ENCODE data around the gene PPP4R2. TPM values are rescaled to one million over a fixed set of nuclear protein-coding genes. Genes with fewer than 3 reads are reported as not detected.

Gene PPP4R2
- total RNA-seq, 5 donors from 2014 or later (not counting 1 experiment from before 2014, with no cell fraction given) = 53.3 to 70.6 (median 61.3) TPM

DNA sequence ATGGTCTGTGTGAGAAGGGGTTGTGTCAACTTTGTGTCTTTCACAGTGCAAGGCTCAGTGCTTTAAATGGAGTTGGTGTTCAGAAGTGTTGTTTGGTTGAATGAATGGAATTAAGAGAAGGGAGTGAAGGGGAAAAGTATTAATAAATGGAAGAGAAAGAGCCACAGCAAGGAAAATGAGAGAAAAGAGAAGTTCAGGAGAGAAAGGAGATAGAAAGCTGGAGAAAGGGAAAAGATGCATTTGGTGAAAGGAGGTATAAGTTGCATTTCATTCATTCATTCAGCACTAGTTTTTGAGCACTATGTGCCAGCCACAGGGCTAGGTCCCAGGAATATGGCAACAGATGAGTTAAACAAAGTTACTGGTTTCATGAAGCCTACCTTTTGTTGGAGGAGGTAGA, 34.3 kb upstream of the PPP4R2 start:
- ChIA-PET POLR2A (interaction anchor here in 1 of 2 donors (0.6 kb wide), 1 partner anchor 76 kb away, joined by 4 read pairs; no protein-coding TSS in a partner anchor), CTCF (no interaction called here)
- no peaks in the 10 kb centered on the region for H3K36me3 Mint-ChIP-seq

DNA sequence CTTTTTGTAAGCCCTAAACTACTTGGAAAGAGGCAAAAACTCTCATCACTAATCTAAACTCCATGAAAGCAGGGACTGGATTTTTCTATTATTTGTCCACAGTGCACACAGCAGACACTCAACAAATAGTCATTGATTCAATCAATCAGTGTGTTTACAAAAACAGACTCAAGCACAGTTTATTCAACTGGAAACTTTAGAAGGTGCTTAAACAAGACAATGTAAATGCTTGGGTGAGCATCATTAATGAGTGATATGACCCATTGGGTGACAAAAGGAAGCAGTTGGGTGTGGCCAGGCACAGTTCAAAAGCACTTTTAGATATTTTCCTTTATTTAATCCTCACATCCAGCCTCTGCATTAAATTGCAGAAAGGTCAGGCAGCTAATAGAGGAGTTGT, 32.0 kb upstream of the PPP4R2 start:
- peaks cover 48 to 56% (median 51%) of the 10 kb centered on the region in 3 donors for H3K4me1 Mint-ChIP-seq

More for the DNA sequence above, 34.3 kb upstream of the PPP4R2 start:
- DNase-seq (no peak), ATAC-seq (replicated peaks in 1 of 4) (no peak)
- peak overlapping the region in 1 of 2 donors; percentile 11 for H3K27ac Mint-ChIP-seq
- H3K4me3 Mint-ChIP-seq = no peak overlapping the region
- Histone ChIP-seq H3K4me3 (ENCODE audit: control insufficient read depth in 1 of 2, extremely low read depth in 1 of 2, low read length in 1 of 2) (no peak overlapping the region), H3K4me1 (ENCODE audit: control insufficient read depth in 1 of 2, extremely low read depth in 1 of 2, insufficient read depth in 2 of 2, low read length in 2 of 2) (peaks cover 17 to 20% of the 10 kb centered on the region in 2 experiments), H3K27me3 (replicated peaks in 1 of 2; ENCODE audit: control insufficient read depth in 2 of 2, extremely low read depth in 1 of 2, insufficient read depth in 2 of 2, low read length in 1 of 2) (no peaks in the 10 kb centered on the region), H3K9me3 (no peaks in the 10 kb centered on the region), H3K27ac (ENCODE audit: low read length) (no peak overlapping the region), H3K36me3 (ENCODE audit: control insufficient read depth in 2 of 2, extremely low read depth in 1 of 2, insufficient read depth in 1 of 2, low read length in 1 of 2) (no peaks in the 10 kb centered on the region)
- no peaks in the 10 kb centered on the region for H3K27me3 Mint-ChIP-seq
- H3K4me1 Mint-ChIP-seq = peaks cover 46 to 54% (median 47%) of the 10 kb centered on the region in 3 donors
- no peaks in the 10 kb centered on the region for H3K9me3 Mint-ChIP-seq

DNA sequence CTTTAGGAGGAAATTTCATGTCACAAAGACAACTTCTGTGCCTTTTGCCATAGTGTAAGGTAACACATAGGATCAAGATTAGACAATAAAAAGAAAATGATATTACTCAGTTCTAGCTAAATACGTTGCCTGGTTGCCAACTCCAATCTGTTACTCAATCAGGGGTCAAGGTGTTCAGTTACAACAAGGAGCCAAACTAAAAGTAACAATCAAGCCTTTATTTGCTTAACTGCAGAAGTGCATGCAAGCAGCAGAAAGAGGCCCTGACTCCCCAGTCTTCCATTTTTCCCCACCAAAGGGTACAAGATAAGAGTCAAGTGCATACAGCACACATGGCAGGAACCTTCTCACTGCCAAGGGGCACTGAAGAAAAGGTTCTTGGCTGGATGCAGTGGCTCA, 28.3 kb upstream of the PPP4R2 start:
- no peak for ATAC-seq (replicated peaks in 1 of 4)
- no peaks in the 10 kb centered on the region for H3K36me3 Mint-ChIP-seq
- H3K4me3 ChIP-seq (ENCODE audit: control insufficient read depth in 1 of 2, extremely low read depth in 1 of 2, low read length in 1 of 2) = no peak overlapping the region
- H3K9me3 Mint-ChIP-seq = no peaks in the 10 kb centered on the region
- H3K27ac Mint-ChIP-seq = no peak overlapping the region
- no peaks in the 10 kb centered on the region for H3K9me3 ChIP-seq
- peaks cover 13 to 20% of the 10 kb centered on the region in 2 experiments for H3K4me1 ChIP-seq (ENCODE audit: control insufficient read depth in 1 of 2, extremely low read depth in 1 of 2, insufficient read depth in 2 of 2, low read length in 2 of 2)
- DNase-seq = no peak
- no peak overlapping the region for H3K4me3 Mint-ChIP-seq
- ChIA-PET CTCF (no interaction called here), POLR2A (no interaction called here)
- H3K36me3 ChIP-seq (ENCODE audit: control insufficient read depth in 2 of 2, extremely low read depth in 1 of 2, insufficient read depth in 1 of 2, low read length in 1 of 2) = no peaks in the 10 kb centered on the region
- no peaks in the 10 kb centered on the region for H3K27me3 Mint-ChIP-seq
- no peak overlapping the region for H3K27ac ChIP-seq (ENCODE audit: low read length)
- no peaks in the 10 kb centered on the region for H3K27me3 ChIP-seq (replicated peaks in 1 of 2; ENCODE audit: control insufficient read depth in 2 of 2, extremely low read depth in 1 of 2, insufficient read depth in 2 of 2, low read length in 1 of 2)
- 100% methylated on average over 1 of the region's 1 CpG for WGBS (ENCODE audit: insufficient coverage)
- peaks cover 25 to 33% (median 29%) of the 10 kb centered on the region in 3 donors for H3K4me1 Mint-ChIP-seq

More for the DNA sequence above, 32.0 kb upstream of the PPP4R2 start:
- H3K4me3 Mint-ChIP-seq = no peak overlapping the region
- Histone ChIP-seq H3K4me1 (ENCODE audit: control insufficient read depth in 1 of 2, extremely low read depth in 1 of 2, insufficient read depth in 2 of 2, low read length in 2 of 2) (peaks cover 17 to 20% of the 10 kb centered on the region in 2 experiments), H3K4me3 (ENCODE audit: control insufficient read depth in 1 of 2, extremely low read depth in 1 of 2, low read length in 1 of 2) (no peak overlapping the region), H3K36me3 (ENCODE audit: control insufficient read depth in 2 of 2, extremely low read depth in 1 of 2, insufficient read depth in 1 of 2, low read length in 1 of 2) (no peaks in the 10 kb centered on the region), H3K9me3 (no peaks in the 10 kb centered on the region), H3K27me3 (replicated peaks in 1 of 2; ENCODE audit: control insufficient read depth in 2 of 2, extremely low read depth in 1 of 2, insufficient read depth in 2 of 2, low read length in 1 of 2) (no peaks in the 10 kb centered on the region), H3K27ac (ENCODE audit: low read length) (no peak overlapping the region)
- H3K27me3 Mint-ChIP-seq = no peaks in the 10 kb centered on the region
- ATAC-seq (replicated peaks in 1 of 4) (no peak), DNase-seq (no peak)
- no peaks in the 10 kb centered on the region for H3K36me3 Mint-ChIP-seq
- no peaks in the 10 kb centered on the region for H3K9me3 Mint-ChIP-seq
- ChIA-PET CTCF (no interaction called here), POLR2A (interaction anchor here in 1 of 2 donors (0.6 to 0.7 kb wide), 2 partner anchors 11 to 22 kb away, joined by 3 read pairs; no protein-coding TSS in a partner anchor)
- no peak overlapping the region for H3K27ac Mint-ChIP-seq

DNA sequence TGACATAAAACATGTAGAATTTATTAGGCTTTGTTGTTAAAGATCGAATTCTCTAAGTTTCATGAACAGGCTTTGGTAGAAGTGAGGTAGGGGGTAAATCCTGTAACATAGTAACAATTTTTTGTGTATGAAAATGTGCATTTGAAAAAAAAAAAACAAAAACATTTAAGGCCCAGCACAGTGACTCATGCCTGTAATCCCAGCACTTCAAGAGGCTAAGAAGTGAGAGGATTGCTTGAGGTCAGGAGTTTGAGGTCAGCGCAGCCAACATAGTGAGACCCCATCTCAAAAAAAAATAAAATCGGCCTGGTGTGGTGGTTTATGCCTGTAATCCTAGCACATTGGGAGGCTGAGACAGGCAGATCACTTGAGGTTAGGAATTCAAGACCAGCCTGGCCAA, 26.8 kb upstream of the PPP4R2 start:
- no peaks in the 10 kb centered on the region for H3K27me3 ChIP-seq (replicated peaks in 1 of 2; ENCODE audit: control insufficient read depth in 2 of 2, extremely low read depth in 1 of 2, insufficient read depth in 2 of 2, low read length in 1 of 2)
- Mint-ChIP-seq H3K27ac (no peak overlapping the region), H3K36me3 (no peaks in the 10 kb centered on the region), H3K27me3 (no peaks in the 10 kb centered on the region), H3K4me1 (peaks cover 22 to 28% (median 25%) of the 10 kb centered on the region in 3 donors), H3K9me3 (no peaks in the 10 kb centered on the region), H3K4me3 (no peak overlapping the region)
- CTCF ChIA-PET = interaction anchor here in 1 of 2 donors (0.6 kb wide), 1 partner anchor 45 kb away, joined by 9 read pairs; no protein-coding TSS in a partner anchor
- ATAC-seq (replicated peaks in 1 of 4) (no peak), DNase-seq (no peak)
- H3K4me1 ChIP-seq (ENCODE audit: control insufficient read depth in 1 of 2, extremely low read depth in 1 of 2, insufficient read depth in 2 of 2, low read length in 2 of 2) = peaks cover 10 to 15% of the 10 kb centered on the region in 2 experiments
- H3K27ac ChIP-seq (ENCODE audit: low read length) = no peak overlapping the region
- POLR2A ChIA-PET = no interaction called here
- no CpG with 5 or more reads among the region's 3 CpGs for WGBS (ENCODE audit: insufficient coverage)
- no peaks in the 10 kb centered on the region for H3K9me3 ChIP-seq
- H3K4me3 ChIP-seq (ENCODE audit: control insufficient read depth in 1 of 2, extremely low read depth in 1 of 2, low read length in 1 of 2) = no peak overlapping the region
- no peaks in the 10 kb centered on the region for H3K36me3 ChIP-seq (ENCODE audit: control insufficient read depth in 2 of 2, extremely low read depth in 1 of 2, insufficient read depth in 1 of 2, low read length in 1 of 2)

DNA sequence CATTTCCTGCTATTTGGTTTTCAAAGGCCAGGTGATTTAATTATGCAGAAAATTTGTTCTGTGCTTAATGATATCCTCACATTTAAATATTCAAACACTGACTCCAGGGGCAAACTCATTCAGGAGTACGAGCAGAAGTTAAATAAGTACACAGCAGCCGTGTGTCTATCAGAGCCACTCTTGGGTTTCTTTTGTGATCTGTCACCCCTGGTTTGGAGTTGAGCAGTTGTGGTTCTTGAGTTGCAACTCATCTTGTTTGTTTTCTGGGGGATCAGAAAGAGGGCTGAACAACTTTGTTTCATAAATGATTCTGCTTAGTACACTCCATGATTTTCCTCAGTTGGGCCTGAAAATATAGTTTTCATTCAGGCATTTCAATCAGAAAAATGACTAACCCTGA, 25.7 kb upstream of the PPP4R2 start:
- ChIA-PET CTCF (no interaction called here), POLR2A (no interaction called here)
- Histone ChIP-seq H3K36me3 (ENCODE audit: control insufficient read depth in 2 of 2, extremely low read depth in 1 of 2, insufficient read depth in 1 of 2, low read length in 1 of 2) (no peaks in the 10 kb centered on the region), H3K9me3 (no peaks in the 10 kb centered on the region), H3K4me1 (ENCODE audit: control insufficient read depth in 1 of 2, extremely low read depth in 1 of 2, insufficient read depth in 2 of 2, low read length in 2 of 2) (peaks cover 0 to 5% of the 10 kb centered on the region in 2 experiments), H3K27me3 (replicated peaks in 1 of 2; ENCODE audit: control insufficient read depth in 2 of 2, extremely low read depth in 1 of 2, insufficient read depth in 2 of 2, low read length in 1 of 2) (no peaks in the 10 kb centered on the region), H3K4me3 (ENCODE audit: control insufficient read depth in 1 of 2, extremely low read depth in 1 of 2, low read length in 1 of 2) (no peak overlapping the region), H3K27ac (ENCODE audit: low read length) (no peak overlapping the region)
- WGBS (ENCODE audit: insufficient coverage) = 83% methylated on average over 2 of the region's 2 CpGs
- Mint-ChIP-seq H3K27ac (no peak overlapping the region), H3K4me3 (no peak overlapping the region), H3K4me1 (peaks cover 14 to 16% (median 14%) of the 10 kb centered on the region in 3 donors), H3K9me3 (no peaks in the 10 kb centered on the region), H3K36me3 (no peaks in the 10 kb centered on the region), H3K27me3 (no peaks in the 10 kb centered on the region)
- ATAC-seq (replicated peaks in 1 of 4) (no peak), DNase-seq (no peak)

DNA sequence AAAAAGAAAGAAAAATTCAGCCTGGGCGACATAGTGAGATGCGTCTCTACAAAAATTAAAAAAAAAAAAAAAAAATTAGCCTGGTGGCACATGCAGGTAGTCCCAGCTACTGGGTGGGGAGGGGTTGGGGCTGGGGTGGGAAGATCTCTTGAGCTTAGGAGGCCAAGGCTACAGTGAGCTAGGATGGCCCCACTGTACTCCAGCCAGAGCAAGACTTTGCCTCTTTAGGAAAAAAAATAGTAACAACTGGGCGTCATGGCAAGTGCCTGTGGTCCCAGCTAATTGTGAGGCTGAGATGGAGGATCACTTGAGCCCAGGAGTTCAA, 23.9 kb upstream of the PPP4R2 start:
- DNase-seq (no peak), ATAC-seq (replicated peaks in 1 of 4) (no peak)
- Mint-ChIP-seq H3K4me3 (no peak overlapping the region), H3K9me3 (no peaks in the 10 kb centered on the region), H3K27ac (no peak overlapping the region), H3K36me3 (no peaks in the 10 kb centered on the region), H3K4me1 (peaks cover 0 to 10% (median 6%) of the 10 kb centered on the region in 3 donors), H3K27me3 (no peaks in the 10 kb centered on the region)
- H3K4me1 ChIP-seq (ENCODE audit: control insufficient read depth in 1 of 2, extremely low read depth in 1 of 2, insufficient read depth in 2 of 2, low read length in 2 of 2) = no peaks in the 10 kb centered on the region
- no peaks in the 10 kb centered on the region for H3K27me3 ChIP-seq (replicated peaks in 1 of 2; ENCODE audit: control insufficient read depth in 2 of 2, extremely low read depth in 1 of 2, insufficient read depth in 2 of 2, low read length in 1 of 2)
- ChIA-PET CTCF (no interaction called here), POLR2A (interaction anchor here in 1 of 2 donors (0.6 kb wide), 1 partner anchor 25 kb away, joined by 5 read pairs; no protein-coding TSS in a partner anchor)
- no peak overlapping the region for H3K4me3 ChIP-seq (ENCODE audit: control insufficient read depth in 1 of 2, extremely low read depth in 1 of 2, low read length in 1 of 2)
- WGBS (ENCODE audit: insufficient coverage) = no CpG with 5 or more reads among the region's 3 CpGs
- H3K9me3 ChIP-seq = no peaks in the 10 kb centered on the region
- H3K36me3 ChIP-seq (ENCODE audit: control insufficient read depth in 2 of 2, extremely low read depth in 1 of 2, insufficient read depth in 1 of 2, low read length in 1 of 2) = no peaks in the 10 kb centered on the region
- H3K27ac ChIP-seq (ENCODE audit: low read length) = no peak overlapping the region

All from T-cell (primary cell).